ENCODE measurements around the gene RPS21.
"Not testable (repeated sequence)": the region's sequence is repeated elsewhere in the genome, so short reads cannot be mapped to it uniquely, and the experiment has no call there.

The RPS21 gene

DNA sequence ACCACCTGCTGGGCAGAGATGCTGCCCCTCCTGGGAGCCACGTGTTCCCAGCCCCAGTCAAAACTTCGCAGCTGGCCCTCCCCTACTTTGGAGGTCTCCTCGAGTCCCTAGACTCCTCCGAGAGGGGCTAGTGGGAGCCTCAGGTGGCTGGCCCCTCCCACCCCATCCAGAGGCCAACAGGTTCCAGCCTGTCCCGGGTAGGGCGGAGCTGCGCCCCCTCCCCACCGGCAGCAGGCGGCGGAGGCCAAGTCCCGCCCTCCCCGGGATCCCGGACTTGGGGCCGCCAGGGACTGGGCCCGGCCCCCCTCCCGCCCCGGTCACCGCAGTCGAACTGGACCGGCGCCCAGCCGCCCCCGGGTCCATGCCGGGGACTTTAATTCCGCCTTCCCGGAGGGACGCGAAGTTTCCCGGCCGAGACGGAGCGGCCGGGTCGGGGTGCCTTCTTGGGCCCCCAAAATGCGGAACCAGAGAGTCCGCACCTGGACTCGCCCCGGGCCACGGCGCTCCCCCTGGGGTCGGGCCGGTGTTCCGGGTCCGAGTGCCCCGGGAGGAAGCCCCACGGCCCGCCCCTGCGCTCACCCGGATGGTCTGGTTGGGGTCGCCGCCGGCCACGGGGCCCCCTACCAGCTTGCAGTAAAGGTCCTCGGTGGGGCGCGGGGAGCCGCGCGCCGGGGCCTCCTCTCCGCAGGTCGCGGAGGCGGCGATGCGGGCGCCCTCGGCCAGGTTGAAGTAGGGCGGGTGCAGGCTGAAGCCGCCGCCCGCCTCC, 20.4 kb upstream of the RPS21 start:
- DNase-seq = peak; percentile 43

DNA sequence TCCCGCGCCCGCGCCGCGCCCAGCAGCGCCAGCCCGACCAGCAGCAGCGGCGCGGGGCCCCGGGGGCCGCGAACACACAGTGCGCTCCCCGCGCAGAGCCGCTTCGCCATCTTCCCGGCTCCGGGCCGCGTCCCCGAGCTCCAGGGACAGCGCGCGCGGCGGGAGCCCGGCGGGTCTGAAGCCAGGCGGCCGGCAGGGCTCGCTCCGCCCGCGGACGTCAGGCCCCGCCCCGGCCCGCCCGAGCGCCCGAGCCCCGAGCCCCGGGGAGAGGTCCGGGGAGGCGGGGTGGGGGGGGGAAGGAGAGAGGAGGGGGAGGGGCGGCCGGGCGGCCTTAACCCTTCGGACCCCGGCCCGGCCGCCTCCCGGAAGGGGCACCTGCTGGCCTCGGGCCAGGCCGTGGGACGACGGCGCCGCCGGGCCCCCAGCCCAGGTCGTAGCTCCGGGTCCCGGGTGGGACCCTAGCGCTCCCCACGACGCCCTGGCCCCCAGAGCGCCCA, 19.7 kb upstream of the RPS21 start, which contains the start of gene LAMA5:
Gene LAMA5 (minus strand): TSS at position 177 of the 497 bp plus-strand sequence. CDS start 67 bp downstream, at position 110.
- peak; percentile 47 for DNase-seq

DNA sequence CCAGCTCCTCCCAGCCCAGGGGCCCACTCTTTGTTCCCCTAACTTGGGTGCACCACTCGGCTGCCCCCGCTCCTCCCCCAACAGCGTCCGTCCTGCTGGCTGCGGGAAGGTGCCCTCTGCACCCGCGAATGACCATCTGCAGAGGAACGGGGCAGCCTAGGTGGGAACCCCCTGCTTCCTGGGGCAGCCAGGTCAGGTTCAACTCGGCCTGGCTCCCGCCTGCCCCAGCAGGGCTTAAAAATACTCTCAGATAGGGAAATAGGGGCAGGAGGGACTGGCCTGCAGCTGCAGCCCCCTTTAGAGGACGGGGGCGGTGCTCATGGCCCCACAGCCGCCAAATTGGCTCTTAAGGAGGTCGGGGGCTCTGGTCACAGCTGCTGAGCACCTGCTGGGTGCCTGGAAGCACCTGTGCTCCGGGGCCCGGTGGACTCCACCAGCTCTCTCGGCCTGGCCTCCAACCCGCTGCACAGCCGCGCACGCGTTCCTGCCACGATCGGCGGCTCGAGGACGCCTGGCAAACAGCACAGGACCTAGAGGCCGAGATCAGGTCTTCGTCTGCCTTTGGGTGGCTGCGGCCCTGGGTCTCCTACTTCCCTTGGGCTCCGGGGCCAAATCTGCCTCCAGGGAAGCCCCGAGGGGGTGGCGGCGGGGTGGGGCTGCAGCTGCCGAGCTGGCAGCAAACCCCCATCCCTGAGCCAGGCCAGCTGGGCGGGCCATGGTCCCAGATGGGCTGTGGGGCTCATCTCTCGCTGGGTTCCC, 19.1 kb upstream of the RPS21 start:
- DNase-seq = peak; percentile 69

DNA sequence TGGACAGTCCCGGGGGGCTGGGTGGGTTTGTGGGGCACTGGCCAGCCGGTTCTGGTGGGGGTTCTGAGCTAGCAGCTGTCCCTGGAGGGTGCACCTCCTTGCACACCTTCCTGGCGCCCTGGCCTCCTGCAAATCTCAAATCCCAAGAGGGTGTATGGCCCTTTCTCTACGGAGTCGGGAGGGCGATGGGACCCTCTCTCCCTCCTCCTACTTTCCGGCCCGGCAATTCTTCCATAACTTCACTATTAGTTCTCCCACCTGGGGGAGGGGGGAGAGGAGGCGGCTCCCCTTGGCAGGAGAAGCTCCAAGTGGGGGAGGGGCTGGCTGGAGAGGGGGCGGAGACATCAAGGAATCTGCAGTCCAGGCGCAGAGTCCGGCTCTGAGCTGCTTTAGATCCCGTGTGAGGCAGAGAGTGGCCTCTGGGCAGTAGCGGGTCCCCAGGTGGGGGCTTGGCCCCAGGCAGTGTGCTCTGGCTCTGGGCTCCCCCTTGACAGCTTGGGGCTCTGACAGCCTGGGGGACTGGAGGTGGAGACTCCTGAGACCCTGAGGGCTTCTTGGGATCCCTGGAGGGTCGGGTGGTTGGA, 18.4 kb upstream of the RPS21 start:
- DNase-seq = peak; percentile 53

DNA sequence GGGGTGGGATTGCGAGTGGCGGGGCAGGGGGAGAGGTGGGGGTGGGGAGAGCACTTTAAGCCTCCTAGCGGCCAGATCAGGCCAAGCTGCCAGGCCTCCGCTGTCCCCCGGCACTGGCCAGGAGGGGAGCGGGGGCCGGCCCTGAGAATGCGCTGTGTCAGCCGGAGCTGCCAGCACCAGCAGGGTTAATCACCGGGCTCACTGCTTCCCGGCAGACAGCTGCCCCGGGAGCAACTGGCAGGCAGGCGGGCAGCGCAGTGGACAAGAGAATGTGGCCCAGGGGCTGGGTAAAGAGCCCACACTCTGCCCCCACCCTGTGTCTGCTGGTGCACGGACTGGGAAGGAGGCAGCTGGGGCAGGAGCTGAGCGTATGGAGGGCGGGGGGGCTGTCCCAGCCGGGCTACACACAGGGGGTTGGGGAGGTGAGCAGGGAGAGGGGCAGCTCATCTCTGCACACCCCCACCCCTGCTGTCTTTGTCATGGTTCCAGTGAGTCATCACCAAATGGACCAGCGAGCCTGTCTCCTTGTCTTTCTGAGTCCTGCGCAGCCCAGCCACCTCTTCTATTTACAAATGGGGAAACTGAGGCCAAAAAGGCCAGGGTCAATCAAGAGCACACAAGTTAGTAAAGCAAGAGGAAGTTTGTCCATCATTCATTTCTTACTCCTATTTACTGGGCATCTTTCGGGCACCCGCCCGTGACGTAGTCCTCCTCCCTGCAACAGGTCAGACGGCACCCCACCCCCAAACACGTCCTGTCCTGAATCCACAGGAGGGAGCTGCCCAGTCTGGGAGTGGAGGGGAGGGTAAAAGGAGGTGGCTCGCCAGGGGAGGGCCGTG, 17.7 kb upstream of the RPS21 start:
- DNase-seq = peak; percentile 86

DNA sequence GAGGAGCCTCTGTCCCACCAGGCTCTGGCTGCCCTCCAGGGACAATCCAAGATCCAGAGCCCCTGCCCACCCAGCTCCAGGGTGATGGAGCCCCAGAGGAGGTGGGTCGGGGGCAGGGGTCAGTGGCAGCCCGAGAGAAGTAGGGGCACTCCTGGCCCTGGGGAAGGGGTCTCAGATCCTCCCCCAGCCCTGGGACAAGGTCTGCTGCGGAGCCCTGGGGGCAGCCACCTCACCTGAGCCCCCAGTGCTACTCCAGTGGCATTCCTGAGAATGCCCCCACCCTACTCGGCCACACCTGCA, 17.1 kb upstream of the RPS21 start:
- no peak for DNase-seq

DNA sequence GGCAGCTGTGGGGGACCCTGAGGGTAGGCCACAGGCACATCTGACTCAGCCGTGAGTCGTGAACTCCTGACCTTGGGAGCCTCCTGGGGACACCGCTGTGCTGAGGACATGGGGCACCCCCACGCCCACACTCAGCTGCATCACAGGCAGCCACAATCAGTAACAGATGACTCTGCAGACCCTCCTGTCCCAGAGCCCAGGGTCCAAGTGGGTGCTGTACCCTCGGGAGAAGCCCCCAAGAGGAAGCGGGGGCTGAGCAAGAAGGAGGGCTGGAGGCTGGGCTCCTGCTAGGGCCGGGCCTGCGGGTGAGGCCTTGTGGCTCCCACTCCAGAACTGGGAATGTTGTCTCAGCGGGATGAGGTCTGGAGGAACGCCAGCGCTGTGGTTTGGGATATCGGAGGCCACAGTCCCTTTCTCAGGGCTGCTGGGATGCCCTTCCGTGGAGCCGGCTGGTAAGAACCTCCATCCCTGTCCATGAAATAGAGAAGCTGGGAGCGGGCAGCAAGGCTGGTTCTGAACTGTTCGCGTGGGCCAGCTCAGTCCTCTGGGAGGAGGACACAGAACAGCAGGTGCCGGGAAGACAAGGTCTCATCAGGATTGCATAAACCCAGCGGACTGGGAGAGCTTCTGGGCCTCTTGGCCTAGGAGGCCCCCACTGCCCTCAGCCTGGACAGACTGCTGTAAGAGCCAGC, 16.6 kb upstream of the RPS21 start:
- peak; percentile 75 for DNase-seq

DNA sequence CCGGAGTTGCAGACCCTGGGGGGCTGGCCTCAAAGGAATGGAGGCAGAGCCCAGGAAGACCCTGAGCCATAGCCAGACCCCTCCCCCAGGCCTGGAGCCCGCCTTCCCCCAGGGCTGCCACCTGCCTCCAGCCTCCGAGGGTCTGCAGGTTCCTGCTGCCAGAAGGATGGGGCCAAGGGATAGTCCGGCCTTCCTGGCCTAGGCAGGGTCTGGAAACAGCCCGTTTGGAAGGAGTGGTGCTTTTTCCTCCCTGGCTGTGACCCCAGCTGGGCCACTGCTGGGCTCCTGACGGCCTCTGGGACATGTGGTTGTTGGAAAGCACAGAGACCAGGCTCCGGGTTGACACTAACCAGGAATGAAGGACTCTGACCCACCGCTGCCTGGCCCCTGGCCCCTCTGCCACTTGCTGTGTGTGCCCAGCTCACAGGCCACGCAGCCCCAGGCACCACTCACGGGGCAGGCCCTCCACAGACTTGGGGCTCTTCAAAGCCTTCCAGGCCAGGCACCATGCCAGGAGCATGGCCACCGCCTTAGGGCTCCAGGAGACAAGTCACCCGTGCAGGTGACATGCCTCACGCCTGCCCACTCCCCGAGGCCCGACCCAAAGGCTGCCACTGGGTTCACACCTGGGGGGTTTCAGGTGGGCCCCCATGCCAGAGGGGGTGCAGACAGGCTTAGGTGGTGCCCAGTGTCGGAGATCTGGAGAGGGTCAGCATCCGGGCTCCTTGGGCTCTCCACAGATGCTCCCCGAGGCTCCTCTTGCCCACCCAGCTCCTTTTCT, 15.9 kb upstream of the RPS21 start:
- no peak for DNase-seq

DNA sequence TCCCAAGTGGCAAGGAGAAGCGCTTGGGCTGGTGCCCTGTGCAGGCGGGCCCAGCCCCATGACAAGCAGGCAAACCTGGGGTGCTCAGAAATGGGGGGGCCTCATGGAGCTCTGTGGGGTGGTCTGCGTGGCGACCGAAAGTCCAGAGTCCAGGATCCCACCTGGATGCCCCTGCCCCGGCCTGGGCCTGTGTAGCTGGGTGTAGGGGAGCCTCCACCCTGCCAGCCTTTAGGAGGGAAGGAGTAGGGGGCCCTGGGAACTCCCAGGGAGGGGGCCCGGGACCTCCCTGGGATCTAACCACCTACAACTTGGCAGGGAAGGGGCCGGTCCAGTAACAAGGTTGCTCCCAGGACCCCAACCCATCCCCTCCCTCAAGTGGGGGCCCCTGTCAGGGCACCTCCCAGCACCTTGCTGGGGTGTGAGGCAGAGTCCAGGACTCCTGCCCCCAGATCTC, 15.3 kb upstream of the RPS21 start:
- DNase-seq = no peak

DNA sequence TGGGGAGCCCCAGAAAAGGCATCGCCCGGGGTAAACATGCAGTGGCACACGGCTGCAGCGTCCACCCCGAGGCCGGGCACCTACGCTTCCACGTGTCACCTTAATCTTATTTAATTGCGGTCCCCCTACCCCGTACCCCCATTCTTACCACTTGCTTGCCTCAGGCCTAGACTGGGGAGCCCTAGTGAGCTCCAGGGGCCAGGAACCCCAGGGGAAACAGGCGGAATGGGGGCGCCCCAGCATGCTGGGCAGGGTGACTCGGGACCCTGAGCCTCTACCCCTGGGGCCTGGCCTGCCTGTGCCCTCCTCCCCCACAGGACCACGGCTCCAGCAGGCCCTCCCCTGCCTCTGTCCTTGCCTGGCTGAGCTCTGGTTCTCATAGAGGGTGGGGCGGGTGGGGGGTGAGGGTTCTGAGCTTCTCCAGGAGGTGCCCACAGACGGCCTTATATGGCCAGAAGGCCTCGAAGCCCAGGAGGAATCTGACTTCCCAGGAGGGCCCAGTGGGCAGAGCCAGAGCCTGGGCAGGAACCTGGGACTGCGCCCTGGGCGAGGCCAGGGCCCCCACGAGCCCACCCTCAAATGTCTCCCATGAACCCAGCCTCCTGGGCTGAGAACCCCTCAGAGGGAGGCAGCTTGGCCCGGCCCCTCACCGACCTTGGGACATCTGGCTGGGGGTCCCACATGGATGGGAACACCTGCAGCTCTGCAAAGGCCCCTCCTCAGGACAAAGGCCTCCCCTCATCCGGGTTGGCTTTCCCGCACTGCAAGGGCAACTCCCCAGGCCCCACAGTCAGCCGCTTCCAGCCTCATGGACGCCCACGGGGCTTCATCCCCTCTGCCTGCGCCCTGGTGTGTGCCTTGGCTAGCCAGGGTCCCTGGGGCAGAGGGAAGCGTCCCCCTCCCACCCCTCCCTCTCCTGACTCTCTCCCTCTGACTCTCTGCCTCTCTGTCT, 14.6 kb upstream of the RPS21 start:
- DNase-seq = no peak

DNA sequence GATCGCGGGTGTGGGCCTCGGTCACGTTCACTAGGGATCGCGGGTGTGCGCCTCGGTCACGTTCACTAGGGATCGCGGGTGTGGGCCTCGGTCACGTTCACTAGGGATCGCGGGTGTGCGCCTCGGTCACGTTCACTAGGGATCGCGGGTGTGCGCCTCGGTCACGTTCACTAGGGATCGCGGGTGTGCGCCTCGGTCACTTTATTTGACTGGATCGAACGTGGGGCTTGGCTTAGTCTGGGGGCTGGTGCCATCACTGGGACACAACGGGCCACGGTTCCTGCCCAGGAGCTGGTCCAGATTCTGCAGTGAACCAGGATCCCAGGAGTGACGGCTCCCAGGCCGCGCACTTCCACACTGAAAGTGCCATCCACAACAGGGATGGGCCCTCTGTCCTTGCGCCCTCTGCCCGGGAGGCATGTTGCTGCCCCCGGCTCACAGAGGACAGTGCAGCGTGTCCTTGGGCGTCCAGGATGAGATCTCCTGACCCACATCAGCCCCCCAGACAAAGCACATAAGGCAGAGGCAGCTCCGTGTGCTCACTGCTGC, 13.2 kb upstream of the RPS21 start:
- DNase-seq = not testable (repeated sequence)

DNA sequence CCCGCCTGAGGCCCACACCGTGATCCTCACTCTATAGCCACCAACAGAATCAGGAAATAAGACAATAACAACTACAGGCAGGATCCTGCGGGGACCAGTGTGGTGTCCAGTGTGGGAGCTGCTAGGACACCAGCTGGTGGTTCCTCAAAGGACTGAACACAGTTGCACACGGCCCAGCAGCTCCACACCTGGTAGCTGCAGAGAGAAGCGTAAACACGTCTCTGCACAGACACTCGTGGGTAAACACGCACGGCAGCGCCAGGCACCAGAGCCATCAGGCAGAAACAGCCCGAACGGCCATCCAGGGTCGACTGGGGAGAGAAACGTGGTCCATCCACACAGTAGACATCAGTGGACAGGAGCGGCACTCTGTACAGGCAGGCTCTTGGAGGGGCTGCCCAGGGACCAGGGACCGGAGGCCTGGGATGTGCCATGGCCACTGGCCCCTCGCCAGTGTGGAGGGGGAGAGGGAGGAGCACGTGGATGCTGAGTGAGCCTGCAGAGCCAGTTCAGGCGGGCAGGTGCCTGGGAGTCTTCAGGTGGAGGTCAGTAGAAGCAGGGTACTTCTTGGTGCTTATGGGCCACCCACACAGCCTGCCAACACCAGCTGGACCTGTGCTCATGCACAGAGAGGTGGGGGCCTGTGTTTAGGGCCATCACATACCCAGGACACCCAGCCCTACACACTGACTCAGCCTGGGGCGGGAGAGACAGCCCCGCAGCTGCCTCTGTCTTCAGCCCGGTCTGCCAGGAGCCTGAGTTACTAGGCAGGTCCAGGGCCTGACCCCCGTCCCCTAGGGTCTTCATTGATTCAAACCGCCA, 12.4 kb upstream of the RPS21 start:
- DNase-seq = no peak

DNA sequence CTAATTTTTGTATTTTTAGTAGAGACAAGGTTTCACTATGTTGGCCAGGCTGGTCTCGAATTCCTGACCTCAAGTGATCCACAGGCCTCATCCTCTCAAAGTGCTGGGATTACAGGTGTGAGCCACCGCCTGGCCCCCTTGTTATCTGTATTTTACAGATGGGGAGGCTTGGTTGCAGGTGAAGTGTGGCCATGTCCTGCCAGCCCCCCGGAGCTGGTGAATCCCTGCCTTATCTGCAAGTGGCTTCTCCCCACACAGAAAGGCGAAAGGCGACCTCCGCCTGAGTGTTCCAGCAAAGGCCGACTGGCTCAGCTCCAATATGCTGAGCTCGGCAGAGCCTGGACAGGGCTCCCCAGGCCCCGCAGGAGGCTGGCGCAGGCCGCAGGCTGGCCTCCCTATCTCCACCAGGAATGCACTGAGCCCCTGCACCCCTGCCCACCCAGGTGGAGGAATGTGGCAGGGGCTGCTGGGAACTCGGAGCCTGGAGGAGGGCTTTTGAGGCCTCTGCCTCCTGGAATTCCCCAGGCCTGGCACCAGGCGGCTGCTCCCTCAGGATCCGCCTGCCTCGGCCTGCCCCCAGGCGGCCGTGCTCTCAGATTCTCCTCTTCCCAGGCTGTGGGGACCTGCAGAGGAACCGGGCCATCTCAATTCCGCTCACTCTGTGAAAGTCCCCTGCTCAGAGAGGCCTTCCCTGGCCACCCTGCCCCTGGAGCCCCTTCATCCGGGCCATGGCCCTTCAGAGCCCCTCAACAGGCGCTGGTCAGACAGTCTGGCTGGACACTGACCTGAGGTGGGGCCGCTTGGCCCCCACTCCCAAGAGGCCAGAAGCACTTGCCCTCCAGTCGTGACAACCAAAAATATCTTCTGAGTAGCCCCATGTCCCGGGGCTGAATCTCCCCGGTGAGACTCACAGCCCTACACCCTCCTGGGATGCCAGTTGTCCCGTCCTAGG, 10.5 kb upstream of the RPS21 start:
- no peak for DNase-seq

DNA sequence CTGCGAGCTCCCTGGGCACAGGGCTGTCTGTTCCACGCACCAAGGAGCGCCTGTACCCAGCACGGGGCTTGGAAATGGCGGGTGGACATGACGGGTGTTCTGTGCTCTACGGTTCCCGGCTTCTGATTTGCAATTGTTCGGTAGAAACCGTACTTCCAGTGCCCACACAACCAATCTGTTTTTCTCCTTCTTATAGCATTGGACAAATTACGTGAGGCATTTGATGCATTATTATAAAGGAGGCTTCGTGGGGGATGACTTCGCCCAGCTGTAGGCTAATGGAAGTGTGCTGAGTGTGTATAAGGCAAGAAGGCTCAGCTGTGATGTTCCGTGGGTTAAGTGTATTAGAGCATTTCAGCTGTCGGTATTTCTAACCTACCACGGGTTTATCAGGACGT, 9.8 kb upstream of the RPS21 start:
- DNase-seq = no peak

DNA sequence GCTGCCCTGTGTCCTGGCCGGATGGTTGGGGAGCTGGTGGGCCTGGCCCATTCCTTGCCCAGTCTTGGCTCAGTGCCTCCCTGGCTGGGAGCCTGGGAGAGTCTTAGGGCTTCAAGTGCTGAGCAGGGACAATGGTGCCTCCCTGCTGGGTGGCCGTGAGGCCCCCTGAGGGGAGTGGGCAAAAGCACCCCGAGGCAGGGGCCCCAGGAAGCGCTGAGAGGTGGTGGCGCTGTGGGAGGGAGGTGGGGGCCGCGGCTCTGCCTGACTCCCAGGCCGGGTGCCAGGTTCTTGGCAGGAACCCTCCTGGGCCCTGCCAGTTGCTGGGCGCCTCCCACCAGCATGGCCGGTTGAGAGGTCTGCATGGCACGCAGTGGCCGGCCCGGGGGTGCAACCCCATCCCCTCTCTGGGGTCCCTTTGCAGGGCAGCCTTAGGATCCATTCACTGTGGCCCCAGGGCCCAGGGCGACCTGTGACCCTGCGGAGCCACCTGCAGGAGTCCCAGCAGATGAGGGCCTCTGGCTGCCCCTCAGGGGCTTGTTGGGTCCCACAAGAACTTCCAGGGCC, 9.2 kb upstream of the RPS21 start:
- DNase-seq = no peak

DNA sequence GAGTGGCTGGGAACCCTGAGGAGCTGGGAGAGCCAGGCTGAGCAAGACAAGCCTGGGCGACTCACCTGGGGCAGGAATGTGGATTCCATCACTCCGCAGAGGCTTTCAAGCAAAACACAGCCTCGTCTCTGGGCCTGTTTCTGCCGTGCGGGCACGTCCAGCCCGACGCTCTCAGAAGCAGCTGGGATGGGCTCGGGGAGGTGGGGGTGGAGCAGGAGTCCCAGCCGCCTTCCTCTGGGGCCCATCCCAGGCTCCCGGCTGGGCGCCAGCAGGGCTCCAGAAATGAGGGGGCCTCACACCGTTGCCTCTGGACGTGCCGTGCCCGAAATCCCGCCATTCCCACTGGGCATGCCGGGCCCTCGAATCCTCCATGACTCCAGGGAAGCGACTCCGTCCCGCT, 8.7 kb upstream of the RPS21 start:
- no peak for DNase-seq

DNA sequence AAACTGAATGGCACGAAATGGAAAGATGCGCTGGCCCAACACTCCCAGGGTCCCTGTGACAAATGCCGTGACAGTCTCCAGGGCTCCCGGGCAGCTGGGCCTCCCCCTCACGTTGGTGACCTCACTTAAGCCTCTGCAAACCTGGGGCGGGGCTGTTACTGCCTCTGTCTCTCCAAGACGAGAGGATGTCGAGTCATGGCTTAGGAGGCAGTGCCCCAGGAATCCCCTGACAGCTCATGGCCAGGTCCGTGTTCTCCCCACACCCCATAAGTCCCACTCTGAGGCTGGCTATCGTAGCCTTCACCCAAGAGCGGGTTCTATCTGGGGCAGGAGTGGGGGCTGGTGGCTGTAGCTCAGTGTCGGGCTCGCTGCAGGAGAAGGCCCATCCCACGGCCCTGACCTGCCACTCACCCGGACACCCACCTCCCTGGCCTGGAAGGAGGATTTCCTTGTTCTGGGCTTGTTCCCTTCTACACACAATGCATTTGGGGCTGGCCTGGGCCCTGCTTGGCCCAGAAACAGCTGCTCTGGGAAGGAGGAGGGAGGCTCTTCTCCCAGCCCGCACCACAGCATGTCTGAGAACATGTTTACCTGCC, 5.6 kb upstream of the RPS21 start:
- DNase-seq = no peak

Data from right hindlimb (tissue), 1 donor.